22Rv1 (cell line): Measurements from ENCODE around the gene CPXM2.

Source experiments
- H3K27ac ChIP-seq: fragments of 450-650 bp; 2 replicates; pipeline ENCODE4 v1.5.1; 2017
- CTCF ChIP-seq: fragments of 450-650 bp; IDR thresholded peaks from 2 replicates; pipeline ENCODE4 v1.5.1; 2017; ENCODE audit warnings: mild to moderate bottlenecking
- ZFX ChIP-seq: fragments of 450-650 bp; IDR thresholded peaks from 2 replicates; pipeline ENCODE4 v1.6.1; 2017; ENCODE audit warnings: antibody characterized with exemption, borderline replicate concordance

CPXM2 gene

GRCh38 chr10:123891144-123892071 lies at the start of gene CPXM2:
TSS of gene CPXM2 (minus strand) at chr10:123891807. CDS start at chr10:123891659, 148 bp downstream.
- no peak within 1 kb of the TSS for H3K27ac ChIP-seq

GRCh38 chr10:123939591-123939990 lies 48.0 kb upstream of the CPXM2 start:
- H3K27ac ChIP-seq: no peak overlapping the region
- TF ChIP-seq CTCF: no peak
- no peak for TF ChIP-seq ZFX

More at GRCh38 chr10:123891144-123892071, at the start of gene CPXM2:
- no peak for TF ChIP-seq CTCF
- TF ChIP-seq ZFX: no peak

GRCh38 chr10:123938890-123939289 lies 47.3 kb upstream of the CPXM2 start:
- TF ChIP-seq CTCF: no peak
- TF ChIP-seq ZFX: no peak

GRCh38 chr10:123936426-123936825 lies 44.8 kb upstream of the CPXM2 start:
- no peak overlapping the region for H3K27ac ChIP-seq
- no peak for TF ChIP-seq CTCF
- TF ChIP-seq ZFX: no peak

More at GRCh38 chr10:123938890-123939289, 47.3 kb upstream of the CPXM2 start:
- no peak overlapping the region for H3K27ac ChIP-seq

- H3K27ac ChIP-seq: no peak overlapping the region
- TF ChIP-seq CTCF: no peak
- TF ChIP-seq ZFX: no peak
Observed at GRCh38 chr10:123935680-123936079, 44.1 kb upstream of the CPXM2 start.

GRCh38 chr10:123934846-123935245 lies 43.2 kb upstream of the CPXM2 start:
- no peak for TF ChIP-seq CTCF
- TF ChIP-seq ZFX: no peak
- no peak overlapping the region for H3K27ac ChIP-seq

GRCh38 chr10:123930340-123931001 lies 38.9 kb upstream of the CPXM2 start:
- no peak overlapping the region for H3K27ac ChIP-seq
- TF ChIP-seq ZFX (no peak), CTCF (no peak)
